Panc1 (cell line): ENCODE results near the gene FARP1. TPM values are rescaled to one million over a fixed set of nuclear protein-coding genes. Genes with fewer than 3 reads are reported as not detected.

Experiments
- ATAC-seq: fragments of 200-7000 bp; cut with Tn5 transposase; 2 replicates; pipeline ENCODE4 v1.9.1; 2020; ENCODE audit warnings: mild to moderate bottlenecking, moderate library complexity
- BruUV-seq: library from RNA; stranded (reverse); fragments of 400-500 nt; replicated peaks from 2 replicates; lab custom pipeline; 2021; lab: Mats Ljungman, UMichigan
- CTCF ChIA-PET: fragments of 300-600 bp; sonication (Branson Sonifier 250); formaldehyde crosslinking; loops from one replicate; lab custom pipeline; 2022; ENCODE audit warnings: antibody characterized with exemption; lab: Charles Lee
- POLR2A ChIA-PET: fragments of 300-600 bp; sonication (Branson Sonifier 250); formaldehyde crosslinking; loops from one replicate; lab custom pipeline; 2022; ENCODE audit warnings: antibody characterized with exemption; lab: Charles Lee
- DNase-seq: peaks from one replicate; pipeline ENCODE4 v3.0.0-alpha.2; 2010; ENCODE audit warnings: low read depth, low spot score
- H3K27ac ChIP-seq: 2 replicates; pipeline ENCODE4 v1.5.1; 2011; ENCODE audit warnings: mild to moderate bottlenecking, low read length, inconsistent platforms
- H3K27me3 ChIP-seq: fragments of 200-500 bp; sonication (Bioruptor generic); 2 replicates; pipeline ENCODE4 v1.6.0; 2014; ENCODE audit warnings: low read length, inconsistent platforms; ENCODE audit not compliant: control insufficient read depth, insufficient read depth
- H3K36me3 ChIP-seq: fragments of 200-500 bp; sonication (Bioruptor generic); 2 replicates; pipeline ENCODE4 v1.5.1; 2014; ENCODE audit warnings: inconsistent platforms, mild to moderate bottlenecking, low read length, moderate library complexity; ENCODE audit not compliant: control insufficient read depth, insufficient read depth
- H3K4me1 ChIP-seq: 2 replicates; pipeline ENCODE4 v1.5.1; 2011; ENCODE audit warnings: inconsistent platforms, mild to moderate bottlenecking, low read length, moderate library complexity; ENCODE audit not compliant: control insufficient read depth, insufficient read depth
- H3K4me3 ChIP-seq, 2 experiments: 2 replicates each; pipeline ENCODE4 v1.5.1; 2011 to 2012; ENCODE audit warnings: low read depth in 2 of 2, low read length in 2 of 2, mild to moderate bottlenecking in 2 of 2, inconsistent platforms in 1 of 2, moderate library complexity in 1 of 2
- H3K9me3 ChIP-seq: fragments of 200-500 bp; sonication (Bioruptor generic); 2 replicates; pipeline ENCODE4 v1.5.1; 2014; ENCODE audit warnings: low read depth, mild to moderate bottlenecking, inconsistent platforms, low read length, moderate library complexity; ENCODE audit not compliant: control insufficient read depth, insufficient read depth
- POLR2AphosphoS5 ChIP-seq: IDR thresholded peaks from 2 replicates; pipeline ENCODE4 v1.6.1; 2012; ENCODE audit warnings: mild to moderate bottlenecking, low read depth, low read length, moderate library complexity
- SIN3A ChIP-seq: IDR thresholded peaks from 2 replicates; pipeline ENCODE4 v1.6.1; 2012; ENCODE audit warnings: low read depth, mild to moderate bottlenecking, low read length, moderate library complexity, borderline replicate concordance; ENCODE audit not compliant: insufficient read depth
- TCF7L2 ChIP-seq: IDR thresholded peaks from 2 replicates; pipeline ENCODE4 v1.6.1; 2011; ENCODE audit warnings: mild to moderate bottlenecking, low read depth, low read length, inconsistent platforms
- in situ Hi-C: cut with HindIII; loops from 2 replicates; pipeline ENCODE4 v1.10.0; 2016; ENCODE audit warnings: low sequenced_read_pairs, low pct_unique_long_range_greater_than_20kb
- intact Hi-C: fragments of 100-400 bp; cut with micrococcal nuclease; formaldehyde crosslinking; loops from one replicate; pipeline ENCODE4 v1.10.0; 2022; ENCODE audit not compliant: unreplicated experiment
- total RNA-seq: library from RNA; stranded (reverse); gene quantifications from one replicate; pipeline ENCODE4 v1.2.1, GENCODE V29; 2021; ENCODE audit not compliant: unreplicated experiment
- TF ChIP-seq, protein P1 (sequence below): fragments of 450-650 bp; IDR thresholded peaks from 2 replicates; pipeline ENCODE4 v1.5.1; 2017; ENCODE audit warnings: mild to moderate bottlenecking
- TF ChIP-seq, protein P2 (sequence below), 2 experiments: IDR thresholded peaks; 2 replicates each; pipeline ENCODE4 v1.6.1; 2011 to 2012; ENCODE audit warnings: low read depth in 2 of 2, control low read depth in 1 of 2, low read length in 1 of 2, mild to moderate bottlenecking in 1 of 2, moderate library complexity in 1 of 2; ENCODE audit not compliant: insufficient read depth in 1 of 2

FARP1 gene
- total RNA-seq, 1 experiment from 2014 or later = 61.9 TPM

DNA sequence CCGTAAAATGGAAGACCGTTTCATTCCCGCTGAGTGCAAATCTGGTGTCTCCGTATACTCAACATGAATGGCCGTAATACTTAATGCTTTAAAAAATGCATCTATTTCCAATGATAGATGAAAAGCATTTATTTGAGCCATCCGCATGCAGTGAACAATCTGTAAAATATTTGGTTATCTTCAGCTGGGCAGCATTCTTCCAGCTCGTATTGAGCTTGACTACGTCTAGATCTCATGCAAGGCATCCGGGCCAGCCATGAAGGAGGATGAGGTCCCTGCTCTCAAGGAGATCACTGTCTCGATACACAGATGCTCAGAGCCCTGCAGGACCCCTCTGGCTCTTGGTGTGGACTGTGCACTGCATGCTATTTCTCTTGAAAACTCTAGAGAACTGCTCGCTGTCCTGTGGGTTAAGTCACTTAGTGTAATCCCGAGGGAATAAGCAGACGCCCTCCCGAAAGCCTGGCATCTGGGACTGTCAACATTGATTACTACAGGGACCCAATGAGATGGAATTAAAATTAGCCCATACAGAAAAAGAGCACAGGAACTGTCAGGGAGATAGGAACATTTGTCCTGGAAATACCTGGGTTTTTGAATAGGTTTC is 146.5 kb downstream of the FARP1 start:
- ChIA-PET POLR2A (no interaction called here), CTCF (no interaction called here)
- no TSS peak for BruUV-seq
- ATAC-seq (no peak), DNase-seq (no peak)
- H3K4me1 ChIP-seq = no peaks in the 10 kb centered on the region; the same call in 1 of the 2 replicates
- no peaks in the 10 kb centered on the region for H3K27me3 ChIP-seq
- H3K4me3 ChIP-seq = no peak overlapping the region
- TF ChIP-seq, protein P1, sequence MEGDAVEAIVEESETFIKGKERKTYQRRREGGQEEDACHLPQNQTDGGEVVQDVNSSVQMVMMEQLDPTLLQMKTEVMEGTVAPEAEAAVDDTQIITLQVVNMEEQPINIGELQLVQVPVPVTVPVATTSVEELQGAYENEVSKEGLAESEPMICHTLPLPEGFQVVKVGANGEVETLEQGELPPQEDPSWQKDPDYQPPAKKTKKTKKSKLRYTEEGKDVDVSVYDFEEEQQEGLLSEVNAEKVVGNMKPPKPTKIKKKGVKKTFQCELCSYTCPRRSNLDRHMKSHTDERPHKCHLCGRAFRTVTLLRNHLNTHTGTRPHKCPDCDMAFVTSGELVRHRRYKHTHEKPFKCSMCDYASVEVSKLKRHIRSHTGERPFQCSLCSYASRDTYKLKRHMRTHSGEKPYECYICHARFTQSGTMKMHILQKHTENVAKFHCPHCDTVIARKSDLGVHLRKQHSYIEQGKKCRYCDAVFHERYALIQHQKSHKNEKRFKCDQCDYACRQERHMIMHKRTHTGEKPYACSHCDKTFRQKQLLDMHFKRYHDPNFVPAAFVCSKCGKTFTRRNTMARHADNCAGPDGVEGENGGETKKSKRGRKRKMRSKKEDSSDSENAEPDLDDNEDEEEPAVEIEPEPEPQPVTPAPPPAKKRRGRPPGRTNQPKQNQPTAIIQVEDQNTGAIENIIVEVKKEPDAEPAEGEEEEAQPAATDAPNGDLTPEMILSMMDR = no peak
- TF ChIP-seq SIN3A = no peak
- no peak for TF ChIP-seq POLR2AphosphoS5
- no peak for TF ChIP-seq TCF7L2
- TF ChIP-seq, protein P2, sequence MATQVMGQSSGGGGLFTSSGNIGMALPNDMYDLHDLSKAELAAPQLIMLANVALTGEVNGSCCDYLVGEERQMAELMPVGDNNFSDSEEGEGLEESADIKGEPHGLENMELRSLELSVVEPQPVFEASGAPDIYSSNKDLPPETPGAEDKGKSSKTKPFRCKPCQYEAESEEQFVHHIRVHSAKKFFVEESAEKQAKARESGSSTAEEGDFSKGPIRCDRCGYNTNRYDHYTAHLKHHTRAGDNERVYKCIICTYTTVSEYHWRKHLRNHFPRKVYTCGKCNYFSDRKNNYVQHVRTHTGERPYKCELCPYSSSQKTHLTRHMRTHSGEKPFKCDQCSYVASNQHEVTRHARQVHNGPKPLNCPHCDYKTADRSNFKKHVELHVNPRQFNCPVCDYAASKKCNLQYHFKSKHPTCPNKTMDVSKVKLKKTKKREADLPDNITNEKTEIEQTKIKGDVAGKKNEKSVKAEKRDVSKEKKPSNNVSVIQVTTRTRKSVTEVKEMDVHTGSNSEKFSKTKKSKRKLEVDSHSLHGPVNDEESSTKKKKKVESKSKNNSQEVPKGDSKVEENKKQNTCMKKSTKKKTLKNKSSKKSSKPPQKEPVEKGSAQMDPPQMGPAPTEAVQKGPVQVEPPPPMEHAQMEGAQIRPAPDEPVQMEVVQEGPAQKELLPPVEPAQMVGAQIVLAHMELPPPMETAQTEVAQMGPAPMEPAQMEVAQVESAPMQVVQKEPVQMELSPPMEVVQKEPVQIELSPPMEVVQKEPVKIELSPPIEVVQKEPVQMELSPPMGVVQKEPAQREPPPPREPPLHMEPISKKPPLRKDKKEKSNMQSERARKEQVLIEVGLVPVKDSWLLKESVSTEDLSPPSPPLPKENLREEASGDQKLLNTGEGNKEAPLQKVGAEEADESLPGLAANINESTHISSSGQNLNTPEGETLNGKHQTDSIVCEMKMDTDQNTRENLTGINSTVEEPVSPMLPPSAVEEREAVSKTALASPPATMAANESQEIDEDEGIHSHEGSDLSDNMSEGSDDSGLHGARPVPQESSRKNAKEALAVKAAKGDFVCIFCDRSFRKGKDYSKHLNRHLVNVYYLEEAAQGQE (IDR thresholded peaks at IDR 0.05; ENCODE audit: insufficient read depth in 1 of 2, low read depth in 2 of 2, low read length in 1 of 2) = no peak
- in situ Hi-C loops (no loop called here), intact Hi-C loops (no loop called here)
- H3K9me3 ChIP-seq = no peaks in the 10 kb centered on the region
- H3K36me3 ChIP-seq = no peaks in the 10 kb centered on the region
- no peak overlapping the region for H3K27ac ChIP-seq

DNA sequence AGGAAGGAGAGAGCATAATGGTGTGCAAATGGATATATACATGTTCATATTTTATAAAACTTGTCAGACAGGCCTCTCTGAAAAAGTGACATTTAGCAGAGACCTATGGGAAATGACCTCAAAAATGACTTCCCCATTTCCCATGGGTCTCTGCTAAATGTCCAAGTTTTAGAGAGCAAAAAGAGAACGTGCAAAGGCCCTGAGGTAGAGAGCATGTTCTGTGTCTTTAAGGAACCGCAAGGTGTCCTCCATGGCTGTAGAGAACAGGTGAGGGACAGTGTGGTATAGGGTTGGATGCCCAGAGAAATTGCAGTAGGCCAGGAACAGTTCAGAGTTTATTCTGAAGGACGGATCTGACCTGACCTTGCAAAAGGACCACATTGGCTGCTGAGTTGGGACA is 147.4 kb downstream of the FARP1 start:
- Histone ChIP-seq H3K36me3 (no peaks in the 10 kb centered on the region), H3K4me1 (no peaks in the 10 kb centered on the region; the same call in 1 of the 2 replicates), H3K4me3 (no peak overlapping the region), H3K27me3 (no peaks in the 10 kb centered on the region), H3K27ac (no peak overlapping the region), H3K9me3 (no peaks in the 10 kb centered on the region)
- BruUV-seq = no TSS peak
- POLR2A ChIA-PET = no interaction called here
- in situ Hi-C loops = no loop called here
- DNase-seq = no peak
- TF ChIP-seq TCF7L2 (no peak), POLR2AphosphoS5 (no peak), SIN3A (no peak)
- TF ChIP-seq, protein P2 (IDR thresholded peaks at IDR 0.05; ENCODE audit: insufficient read depth in 1 of 2, low read depth in 2 of 2, low read length in 1 of 2) = no peak
- TF ChIP-seq, protein P1 = no peak
- intact Hi-C loops = no loop called here
- CTCF ChIA-PET = no interaction called here
- no peak for ATAC-seq
